CD14-positive monocyte (primary cell): ENCODE data around the gene RBM19. TPM values are rescaled to one million over a fixed set of nuclear protein-coding genes. Genes with fewer than 3 reads are reported as not detected.

Source experiments
- DNase-seq, 3 donors: peaks; one replicate each; pipeline ENCODE4 v3.0.0-alpha.2; 2011 to 2022
- H2AFZ ChIP-seq: 2 replicates; pipeline ENCODE4 v1.6.0; 2012; ENCODE audit warnings: mild to moderate bottlenecking, low read depth, low read length, inconsistent platforms; ENCODE audit not compliant: insufficient read depth, poor library complexity, severe bottlenecking
- H3K27ac ChIP-seq, 2 donors: 1 replicate in 1 of 2; 2 replicates in 1 of 2; pipeline ENCODE4 v1.5.1; 2012 to 2013; ENCODE audit warnings: low read length in 2 of 2, control low read depth in 1 of 2, inconsistent platforms in 1 of 2, low read depth in 1 of 2, mild to moderate bottlenecking in 1 of 2
- H3K27me3 ChIP-seq, 2 donors: one replicate each; pipeline versions ENCODE4 v1.6.0 to v1.6.1; 2011 to 2013; ENCODE audit warnings: low read length in 2 of 2; ENCODE audit not compliant: control insufficient read depth in 2 of 2, insufficient read depth in 2 of 2
- H3K36me3 ChIP-seq, 2 donors: replicated peaks in 1 of 2; 1 replicate in 1 of 2; 2 replicates in 1 of 2; pipeline versions ENCODE4 v1.5.1 to v1.6.1; 2012 to 2013; ENCODE audit warnings: low read length in 2 of 2, control low read depth in 1 of 2, inconsistent platforms in 1 of 2, mild to moderate bottlenecking in 1 of 2; ENCODE audit not compliant: insufficient read depth in 2 of 2, control insufficient read depth in 1 of 2
- H3K4me1 ChIP-seq, 2 donors: 1 replicate in 1 of 2; 2 replicates in 1 of 2; pipeline versions ENCODE4 v1.5.1 to v1.6.1; 2012 to 2013; ENCODE audit warnings: low read length in 2 of 2, control low read depth in 1 of 2, inconsistent platforms in 1 of 2, mild to moderate bottlenecking in 1 of 2, moderate library complexity in 1 of 2; ENCODE audit not compliant: insufficient read depth in 2 of 2, control insufficient read depth in 1 of 2
- H3K4me2 ChIP-seq: replicated peaks from 2 replicates; pipeline ENCODE3; 2012; ENCODE audit warnings: low read length, moderate library complexity, mild to moderate bottlenecking; ENCODE audit not compliant: poor library complexity, severe bottlenecking; ENCODE audit errors: extremely low read depth
- H3K4me3 ChIP-seq, 3 experiments: fragments of 200-600 bp in 1 of 3; sonication (generic) in 1 of 3; replicated peaks in 1 of 3; 1 replicate in 2 of 3; 2 replicates in 1 of 3; pipeline ENCODE4 v1.5.1; 2011 to 2013; ENCODE audit warnings: low read length in 3 of 3, mild to moderate bottlenecking in 3 of 3, control low read depth in 2 of 3, low read depth in 2 of 3, inconsistent platforms in 1 of 3, moderate library complexity in 1 of 3
- H3K79me2 ChIP-seq: 2 replicates; pipeline ENCODE4 v1.6.0; 2012; ENCODE audit warnings: mild to moderate bottlenecking, control low read depth, inconsistent platforms, low read length, moderate library complexity; ENCODE audit not compliant: insufficient read depth
- H3K9ac ChIP-seq: 2 replicates; pipeline ENCODE4 v1.6.0; 2017; ENCODE audit warnings: low read length, mild to moderate bottlenecking; ENCODE audit not compliant: insufficient read depth, poor library complexity, severe bottlenecking
- H3K9me3 ChIP-seq, 2 donors: replicated peaks in 1 of 2; 1 replicate in 1 of 2; 2 replicates in 1 of 2; pipeline versions ENCODE4 v1.5.1 to v1.6.1; 2012 to 2013; ENCODE audit warnings: low read length in 2 of 2, control low read depth in 1 of 2; ENCODE audit not compliant: control insufficient read depth in 1 of 2, insufficient read depth in 1 of 2
- H4K20me1 ChIP-seq: 2 replicates; pipeline ENCODE4 v1.6.0; 2012; ENCODE audit warnings: mild to moderate bottlenecking, low read length, control low read depth, moderate library complexity; ENCODE audit not compliant: insufficient read depth
- H3K27ac Mint-ChIP-seq, 7 donors: one replicate each; pipeline ENCODE4 v1.8.0; 2020; ENCODE audit warnings: mild to moderate bottlenecking in 7 of 7, mixed read lengths in 7 of 7, moderate library complexity in 6 of 7, inconsistent platforms in 2 of 7
- H3K27me3 Mint-ChIP-seq, 3 donors: one replicate each; pipeline ENCODE4 v1.8.0; 2021 to 2022; ENCODE audit warnings: low read depth in 3 of 3, mild to moderate bottlenecking in 3 of 3, mixed read lengths in 3 of 3, moderate library complexity in 3 of 3, inconsistent platforms in 1 of 3
- H3K36me3 Mint-ChIP-seq, 2 donors: one replicate each; pipeline ENCODE4 v1.8.0; 2020; ENCODE audit warnings: mixed read lengths in 2 of 2, inconsistent platforms in 1 of 2, mild to moderate bottlenecking in 1 of 2
- H3K4me1 Mint-ChIP-seq: one replicate; pipeline ENCODE4 v1.8.0; 2020; ENCODE audit warnings: mild to moderate bottlenecking, mixed read lengths
- H3K4me3 Mint-ChIP-seq, 2 donors: one replicate each; pipeline ENCODE4 v1.8.0; 2020; ENCODE audit warnings: mild to moderate bottlenecking in 2 of 2, mixed read lengths in 2 of 2, moderate library complexity in 1 of 2
- H3K9me3 Mint-ChIP-seq, 7 donors: one replicate each; pipeline ENCODE4 v1.8.0; 2020 to 2022; ENCODE audit warnings: mixed read lengths in 7 of 7, mild to moderate bottlenecking in 6 of 7, moderate library complexity in 6 of 7, inconsistent platforms in 2 of 7
- WGBS: methylation state at CpG from one replicate; pipeline ENCODE4 v1.1.5; 2013; ENCODE audit warnings: missing lambda C conversion rate; ENCODE audit not compliant: insufficient coverage; 5-methylcytosine and 5-hydroxymethylcytosine counted together
- intact Hi-C, 2 donors: fragments of 100-400 bp; cut with micrococcal nuclease; formaldehyde crosslinking; loops; one replicate each; pipeline versions ENCODE4 v1.15.0 to v1.15.1; 2023
- polyA plus RNA-seq, 3 donors: library from polyadenylated mRNA; depleted of rRNA in 1 of 3; unstranded in 2 of 3; stranded (reverse) in 1 of 3; fragments of 300-500 nt in 2 of 3; fragments of >200 nt in 1 of 3; fragmentation: Illumina TruSeq in 2 of 3; gene quantifications; 1 replicate in 2 of 3; 2 replicates in 1 of 3; pipeline ENCODE4 v1.2.3, GENCODE V29; 2012 to 2021
- TF ChIP-seq, protein P1 (sequence below): fragments of 200-600 bp; IDR thresholded peaks from one replicate; pipeline ENCODE4 v1.8.0; 2022; ENCODE audit warnings: antibody characterized with exemption, mild to moderate bottlenecking

RBM19 gene
- polyA plus RNA-seq, 3 donors = 2.1 to 30.4 (median 2.2) TPM

- Mint-ChIP-seq H3K4me1 (no peaks in the 10 kb centered on the region), H3K36me3 (peaks cover 20 to 23% of the 10 kb centered on the region in 2 donors), H3K4me3 (no peak overlapping the region), H3K27ac (no peak overlapping the region), H3K9me3 (no peaks in the 10 kb centered on the region), H3K27me3 (no peaks in the 10 kb centered on the region)
- Histone ChIP-seq H3K4me1 (no peaks in the 10 kb centered on the region), H3K9me3 (no peaks in the 10 kb centered on the region), H2AFZ (no peak overlapping the region), H4K20me1 (no peaks in the 10 kb centered on the region), H3K4me2 (no peak overlapping the region), H3K9ac (no peak overlapping the region), H3K79me2 (no peaks in the 10 kb centered on the region), H3K36me3 (peaks cover 0 to 54% of the 10 kb centered on the region in 2 donors), H3K4me3 (no peak overlapping the region), H3K27ac (no peak overlapping the region), H3K27me3 (no peaks in the 10 kb centered on the region)
- TF ChIP-seq, protein P1, sequence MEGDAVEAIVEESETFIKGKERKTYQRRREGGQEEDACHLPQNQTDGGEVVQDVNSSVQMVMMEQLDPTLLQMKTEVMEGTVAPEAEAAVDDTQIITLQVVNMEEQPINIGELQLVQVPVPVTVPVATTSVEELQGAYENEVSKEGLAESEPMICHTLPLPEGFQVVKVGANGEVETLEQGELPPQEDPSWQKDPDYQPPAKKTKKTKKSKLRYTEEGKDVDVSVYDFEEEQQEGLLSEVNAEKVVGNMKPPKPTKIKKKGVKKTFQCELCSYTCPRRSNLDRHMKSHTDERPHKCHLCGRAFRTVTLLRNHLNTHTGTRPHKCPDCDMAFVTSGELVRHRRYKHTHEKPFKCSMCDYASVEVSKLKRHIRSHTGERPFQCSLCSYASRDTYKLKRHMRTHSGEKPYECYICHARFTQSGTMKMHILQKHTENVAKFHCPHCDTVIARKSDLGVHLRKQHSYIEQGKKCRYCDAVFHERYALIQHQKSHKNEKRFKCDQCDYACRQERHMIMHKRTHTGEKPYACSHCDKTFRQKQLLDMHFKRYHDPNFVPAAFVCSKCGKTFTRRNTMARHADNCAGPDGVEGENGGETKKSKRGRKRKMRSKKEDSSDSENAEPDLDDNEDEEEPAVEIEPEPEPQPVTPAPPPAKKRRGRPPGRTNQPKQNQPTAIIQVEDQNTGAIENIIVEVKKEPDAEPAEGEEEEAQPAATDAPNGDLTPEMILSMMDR = no peak
- 100% methylated on average over 5 of the region's 6 CpGs for WGBS
- intact Hi-C loops = no loop called here
- DNase-seq = no peak
Observed at GRCh38 chr12:113899042-113899560, 67.0 kb downstream of the RBM19 start.

GRCh38 chr12:113898466-113898865 lies 67.7 kb downstream of the RBM19 start:
- Histone ChIP-seq H3K27ac (no peak overlapping the region), H3K36me3 (peaks cover 0 to 54% of the 10 kb centered on the region in 2 donors), H3K79me2 (no peaks in the 10 kb centered on the region), H2AFZ (no peak overlapping the region), H3K4me3 (no peak overlapping the region), H4K20me1 (no peaks in the 10 kb centered on the region), H3K9me3 (no peaks in the 10 kb centered on the region), H3K9ac (no peak overlapping the region), H3K27me3 (no peaks in the 10 kb centered on the region), H3K4me2 (no peak overlapping the region), H3K4me1 (no peaks in the 10 kb centered on the region)
- intact Hi-C loops = no loop called here
- WGBS = 100% methylated on average over 5 of the region's 8 CpGs
- TF ChIP-seq, protein P1 = no peak
- no peaks in the 10 kb centered on the region for H3K4me1 Mint-ChIP-seq
- peaks cover 22 to 28% of the 10 kb centered on the region in 2 donors for H3K36me3 Mint-ChIP-seq
- no peak overlapping the region for H3K4me3 Mint-ChIP-seq
- no peaks in the 10 kb centered on the region for H3K9me3 Mint-ChIP-seq
- peaks cover 0 to 2% (median 0%) of the 10 kb centered on the region in 3 donors for H3K27me3 Mint-ChIP-seq
- no peak overlapping the region for H3K27ac Mint-ChIP-seq
- no peak for DNase-seq
